22Rv1 (cell line): ENCODE measurements around the gene AIDA.

ENCODE experiments used
- ZFX ChIP-seq: fragments of 450-650 bp; IDR thresholded peaks from 2 replicates; pipeline ENCODE4 v1.6.1; 2017; ENCODE audit warnings: antibody characterized with exemption, borderline replicate concordance
- TF ChIP-seq, protein P1 (sequence below): fragments of 450-650 bp; IDR thresholded peaks from 2 replicates; pipeline ENCODE4 v1.5.1; 2017; ENCODE audit warnings: mild to moderate bottlenecking

DNA sequence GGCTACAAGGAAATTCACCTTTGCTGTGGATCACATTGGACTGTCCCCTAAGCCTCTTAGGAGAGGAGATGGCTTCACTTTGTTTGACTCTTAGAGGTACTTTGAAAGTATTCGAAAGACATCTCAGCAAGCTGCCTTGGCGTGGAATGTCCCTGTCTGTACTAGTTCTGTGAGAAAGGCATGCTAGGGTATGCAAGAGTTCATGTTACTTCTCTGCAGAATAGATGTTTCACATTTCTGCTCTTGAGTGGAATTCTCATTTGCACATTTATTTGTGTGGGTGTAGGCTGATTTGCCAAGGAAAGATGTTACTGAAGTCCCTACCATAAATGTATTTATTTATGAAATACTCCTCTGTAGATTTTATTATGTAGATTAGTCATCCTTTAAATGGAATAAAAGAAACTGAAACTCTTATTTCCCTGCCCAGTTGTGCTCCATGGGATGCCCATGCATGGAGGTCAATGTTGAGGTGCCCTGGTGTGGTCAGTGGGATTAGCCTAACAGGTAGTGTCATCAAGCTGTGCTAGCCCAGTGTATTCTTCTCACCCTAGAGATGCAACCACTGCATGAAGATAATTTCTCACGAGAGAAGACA is 80.6 kb downstream of the AIDA start:
- TF ChIP-seq, protein P1, sequence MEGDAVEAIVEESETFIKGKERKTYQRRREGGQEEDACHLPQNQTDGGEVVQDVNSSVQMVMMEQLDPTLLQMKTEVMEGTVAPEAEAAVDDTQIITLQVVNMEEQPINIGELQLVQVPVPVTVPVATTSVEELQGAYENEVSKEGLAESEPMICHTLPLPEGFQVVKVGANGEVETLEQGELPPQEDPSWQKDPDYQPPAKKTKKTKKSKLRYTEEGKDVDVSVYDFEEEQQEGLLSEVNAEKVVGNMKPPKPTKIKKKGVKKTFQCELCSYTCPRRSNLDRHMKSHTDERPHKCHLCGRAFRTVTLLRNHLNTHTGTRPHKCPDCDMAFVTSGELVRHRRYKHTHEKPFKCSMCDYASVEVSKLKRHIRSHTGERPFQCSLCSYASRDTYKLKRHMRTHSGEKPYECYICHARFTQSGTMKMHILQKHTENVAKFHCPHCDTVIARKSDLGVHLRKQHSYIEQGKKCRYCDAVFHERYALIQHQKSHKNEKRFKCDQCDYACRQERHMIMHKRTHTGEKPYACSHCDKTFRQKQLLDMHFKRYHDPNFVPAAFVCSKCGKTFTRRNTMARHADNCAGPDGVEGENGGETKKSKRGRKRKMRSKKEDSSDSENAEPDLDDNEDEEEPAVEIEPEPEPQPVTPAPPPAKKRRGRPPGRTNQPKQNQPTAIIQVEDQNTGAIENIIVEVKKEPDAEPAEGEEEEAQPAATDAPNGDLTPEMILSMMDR, result no peak
- no peak for TF ChIP-seq ZFX
